Progenitor cell of endocrine pancreas (in vitro differentiated cells): ENCODE results near the gene RIC8A. TPM values are rescaled to one million over a fixed set of nuclear protein-coding genes. Genes with fewer than 3 reads are reported as not detected.
A peak's percentile ranks its signal among the peaks of the same experiment; 100 is the strongest.

Experiments
- DNase-seq: peaks from one replicate; pipeline ENCODE4 v3.0.0; 2021; ENCODE audit warnings: low spot score; ENCODE audit not compliant: unreplicated experiment
- H3K27ac Mint-ChIP-seq: 2 replicates; pipeline ENCODE4 v1.8.0; 2021; ENCODE audit warnings: mild to moderate bottlenecking, moderate library complexity, mixed read lengths
- H3K27me3 Mint-ChIP-seq: 2 replicates; pipeline ENCODE4 v1.8.0; 2021; ENCODE audit warnings: mixed read lengths
- H3K36me3 Mint-ChIP-seq: 2 replicates; pipeline ENCODE4 v1.8.0; 2022; ENCODE audit warnings: mixed read lengths; ENCODE audit not compliant: insufficient read depth
- H3K4me1 Mint-ChIP-seq: 2 replicates; pipeline ENCODE4 v1.8.0; 2021; ENCODE audit warnings: low read depth, mixed read lengths
- H3K4me3 Mint-ChIP-seq: 2 replicates; pipeline ENCODE4 v1.8.0; 2021; ENCODE audit warnings: low read depth, mild to moderate bottlenecking, moderate library complexity, mixed read lengths
- H3K9me3 Mint-ChIP-seq: 2 replicates; pipeline ENCODE4 v1.8.0; 2021; ENCODE audit warnings: low read depth, mixed read lengths
- total RNA-seq: library from RNA; stranded (reverse); gene quantifications from 2 replicates; pipeline ENCODE4 v1.2.1, GENCODE V29; 2021
- TF ChIP-seq, protein P1 (sequence below): fragments of 200-600 bp; sonication (generic); IDR thresholded peaks from one replicate; pipeline ENCODE4 v1.5.0; 2021; ENCODE audit warnings: antibody characterized with exemption, mild to moderate bottlenecking; ENCODE audit not compliant: unreplicated experiment

RIC8A gene
- total RNA-seq, 1 donor from 2014 or later = 88.0 TPM

- H3K36me3 Mint-ChIP-seq = peaks cover 29% of the 10 kb centered on the region
- H3K4me1 Mint-ChIP-seq = no peaks in the 10 kb centered on the region
- TF ChIP-seq, protein P1, sequence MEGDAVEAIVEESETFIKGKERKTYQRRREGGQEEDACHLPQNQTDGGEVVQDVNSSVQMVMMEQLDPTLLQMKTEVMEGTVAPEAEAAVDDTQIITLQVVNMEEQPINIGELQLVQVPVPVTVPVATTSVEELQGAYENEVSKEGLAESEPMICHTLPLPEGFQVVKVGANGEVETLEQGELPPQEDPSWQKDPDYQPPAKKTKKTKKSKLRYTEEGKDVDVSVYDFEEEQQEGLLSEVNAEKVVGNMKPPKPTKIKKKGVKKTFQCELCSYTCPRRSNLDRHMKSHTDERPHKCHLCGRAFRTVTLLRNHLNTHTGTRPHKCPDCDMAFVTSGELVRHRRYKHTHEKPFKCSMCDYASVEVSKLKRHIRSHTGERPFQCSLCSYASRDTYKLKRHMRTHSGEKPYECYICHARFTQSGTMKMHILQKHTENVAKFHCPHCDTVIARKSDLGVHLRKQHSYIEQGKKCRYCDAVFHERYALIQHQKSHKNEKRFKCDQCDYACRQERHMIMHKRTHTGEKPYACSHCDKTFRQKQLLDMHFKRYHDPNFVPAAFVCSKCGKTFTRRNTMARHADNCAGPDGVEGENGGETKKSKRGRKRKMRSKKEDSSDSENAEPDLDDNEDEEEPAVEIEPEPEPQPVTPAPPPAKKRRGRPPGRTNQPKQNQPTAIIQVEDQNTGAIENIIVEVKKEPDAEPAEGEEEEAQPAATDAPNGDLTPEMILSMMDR = no peak
- H3K27ac Mint-ChIP-seq = no peak overlapping the region
- H3K4me3 Mint-ChIP-seq = no peak overlapping the region
- H3K27me3 Mint-ChIP-seq = no peaks in the 10 kb centered on the region
- no peak for DNase-seq
- no peaks in the 10 kb centered on the region for H3K9me3 Mint-ChIP-seq
These were observed 44.0 kb downstream of the RIC8A start for GRCh38 chr11:251550-251949.

- peaks cover 26% of the 10 kb centered on the region for H3K36me3 Mint-ChIP-seq
- no peaks in the 10 kb centered on the region for H3K27me3 Mint-ChIP-seq
- TF ChIP-seq, protein P1 = no peak
- H3K27ac Mint-ChIP-seq = no peak overlapping the region
- DNase-seq = no peak
- H3K4me1 Mint-ChIP-seq = no peaks in the 10 kb centered on the region
- no peak overlapping the region for H3K4me3 Mint-ChIP-seq
- no peaks in the 10 kb centered on the region for H3K9me3 Mint-ChIP-seq
These were observed 45.2 kb downstream of the RIC8A start for GRCh38 chr11:252666-253065.

DNA sequence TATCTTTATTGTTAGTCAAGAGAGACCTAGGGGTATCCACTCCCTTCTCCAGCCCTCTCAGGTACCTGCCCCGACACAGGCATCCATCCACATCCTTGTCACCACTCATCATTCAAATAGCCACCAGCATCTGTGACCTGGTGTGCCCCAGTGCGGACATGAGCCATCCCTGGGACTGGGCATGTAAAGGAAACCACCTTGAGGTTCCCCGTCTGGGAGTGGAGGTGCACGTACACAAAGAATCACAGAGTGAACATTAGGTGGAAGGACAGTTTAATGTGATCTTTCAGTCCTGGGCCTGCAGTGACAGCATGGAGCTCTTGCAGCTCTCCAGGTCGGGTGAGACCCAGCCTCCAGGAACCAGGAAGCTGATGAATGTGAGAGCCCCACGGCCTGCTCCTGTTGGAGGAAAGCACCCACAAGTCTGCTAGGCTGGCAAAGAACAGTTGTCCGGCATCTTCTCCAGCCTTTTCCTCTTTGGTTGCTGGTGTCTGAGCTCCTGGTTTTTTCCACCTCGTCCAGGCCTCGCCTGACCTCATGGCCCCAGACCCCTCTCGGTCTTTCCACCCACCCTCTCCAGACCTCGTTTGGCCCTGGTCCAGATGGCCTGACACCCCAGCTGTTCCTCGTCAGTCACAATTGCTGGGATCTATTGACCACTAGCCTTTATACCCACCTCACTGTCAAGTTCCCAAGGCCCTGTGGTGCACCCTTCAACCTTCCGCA, 45.8 kb downstream of the RIC8A start:
- peaks cover 4% of the 10 kb centered on the region for H3K27me3 Mint-ChIP-seq
- TF ChIP-seq, protein P1 = no peak

GRCh38 chr11:253886-254270, 46.4 kb downstream of the RIC8A start:
- Mint-ChIP-seq H3K4me3 (no peak overlapping the region), H3K36me3 (peaks cover 20% of the 10 kb centered on the region), H3K27me3 (peaks cover 4% of the 10 kb centered on the region), H3K4me1 (no peaks in the 10 kb centered on the region), H3K27ac (peak overlapping the region; percentile 80), H3K9me3 (no peaks in the 10 kb centered on the region)
- no peak for DNase-seq
- TF ChIP-seq, protein P1 = no peak

More for the DNA sequence above, 45.8 kb downstream of the RIC8A start:
- H3K36me3 Mint-ChIP-seq = peaks cover 22% of the 10 kb centered on the region
- H3K9me3 Mint-ChIP-seq = no peaks in the 10 kb centered on the region
- no peak for DNase-seq
- no peaks in the 10 kb centered on the region for H3K4me1 Mint-ChIP-seq
- no peak overlapping the region for H3K4me3 Mint-ChIP-seq
- no peak overlapping the region for H3K27ac Mint-ChIP-seq

DNA sequence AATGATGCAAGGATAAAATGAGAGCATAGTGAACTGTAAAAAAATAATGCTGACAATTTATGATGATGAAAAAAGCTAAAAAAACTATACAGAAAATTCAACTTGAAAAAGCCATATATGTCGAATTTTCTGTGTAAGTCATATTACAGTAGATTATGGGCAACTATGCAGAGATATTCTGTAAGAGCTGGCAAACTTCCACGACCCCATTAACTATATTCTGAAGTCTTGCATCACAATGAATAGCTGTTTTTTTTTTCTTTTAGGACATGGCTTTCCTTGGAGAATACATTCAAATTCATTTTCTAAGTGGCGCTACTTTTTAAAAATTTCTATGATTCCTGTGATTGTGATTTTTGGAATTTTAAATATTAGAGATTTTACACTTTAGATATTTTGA, 47.7 kb downstream of the RIC8A start:
- no peaks in the 10 kb centered on the region for H3K9me3 Mint-ChIP-seq
- H3K36me3 Mint-ChIP-seq = peaks cover 16% of the 10 kb centered on the region
- H3K4me3 Mint-ChIP-seq = no peak overlapping the region
- H3K27ac Mint-ChIP-seq = no peak overlapping the region
- peaks cover 4% of the 10 kb centered on the region for H3K27me3 Mint-ChIP-seq
- TF ChIP-seq, protein P1 = no peak
- no peaks in the 10 kb centered on the region for H3K4me1 Mint-ChIP-seq
- no peak for DNase-seq
